ENCODE data around the gene MLXIPL. TPM values are rescaled to one million over a fixed set of nuclear protein-coding genes. Genes with fewer than 3 reads are reported as not detected.
"Not testable (repeated sequence)": the region's sequence is repeated elsewhere in the genome, so short reads cannot be mapped to it uniquely, and the experiment has no call there.

Gene MLXIPL
- total RNA-seq, 2 donors from 2014 or later, result not detected

DNA sequence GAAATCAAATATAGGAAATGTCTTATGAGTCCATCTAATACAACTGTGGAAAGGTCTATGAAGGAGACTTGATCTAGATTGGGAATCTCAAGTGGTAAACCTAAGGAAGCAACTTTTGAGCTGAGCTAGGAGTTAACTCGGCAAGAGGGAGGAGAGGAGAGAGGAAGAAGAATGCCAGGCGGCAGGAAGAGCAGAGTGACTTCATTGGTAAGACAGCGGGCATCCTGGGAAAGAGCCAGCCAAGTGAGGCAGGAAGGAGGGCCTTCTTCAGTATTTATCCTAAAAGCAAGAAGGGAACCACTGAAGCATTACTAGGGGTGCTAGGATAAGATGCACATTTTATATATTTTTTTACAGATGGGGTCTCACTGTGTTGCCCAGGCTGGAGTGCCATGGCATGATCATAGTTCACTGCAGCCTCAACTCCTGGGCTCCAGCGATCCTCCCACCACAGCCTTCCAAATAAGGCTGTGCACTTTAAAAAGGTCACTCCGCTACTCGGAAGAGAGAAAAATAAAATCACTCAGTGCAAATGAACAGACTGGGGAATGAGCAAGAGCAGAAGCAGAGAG lies 68.8 kb downstream of the MLXIPL start:
- H3K9me3 Mint-ChIP-seq, result no peaks in the 10 kb centered on the region
- H3K36me3 Mint-ChIP-seq, result peaks cover 14 to 20% of the 10 kb centered on the region in 2 donors
- no peak for ATAC-seq
- DNase-seq (ENCODE audit: low spot score in 2 of 2), result no peak
- H3K27ac Mint-ChIP-seq, result peak overlapping the region; percentile 38 to 92

DNA sequence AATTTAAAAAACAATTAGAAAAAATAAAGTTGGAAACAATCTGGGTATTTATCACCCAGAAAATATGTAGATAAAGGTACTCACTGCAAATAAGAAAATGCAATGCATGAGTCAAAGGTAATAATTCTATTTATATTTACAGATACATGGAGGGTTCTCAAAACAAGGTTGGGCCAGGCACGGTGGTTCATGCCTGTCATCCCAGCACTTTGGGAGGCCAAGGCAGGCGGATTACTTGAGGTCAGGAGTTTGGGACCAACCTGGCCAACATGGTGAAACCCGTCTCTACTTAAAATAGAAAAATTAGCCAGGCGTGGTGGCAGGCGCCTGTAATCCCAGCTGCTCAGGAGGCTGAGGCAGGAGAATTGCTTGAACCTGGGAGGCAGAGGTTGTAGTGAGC lies 74.2 kb downstream of the MLXIPL start:
- H3K9me3 Mint-ChIP-seq; H3K27ac Mint-ChIP-seq; ATAC-seq; DNase-seq (ENCODE audit: low spot score in 2 of 2): not testable (repeated sequence)
- H3K36me3 Mint-ChIP-seq, result peaks cover 5 to 11% of the 10 kb centered on the region in 2 donors

- H3K9me3 Mint-ChIP-seq, result no peaks in the 10 kb centered on the region
These were observed 75.1 kb downstream of the MLXIPL start for GRCh38 chr7:73549176-73549575.

GRCh38 chr7:73547841-73548240 lies 76.5 kb downstream of the MLXIPL start:
- no peak for ATAC-seq
- Mint-ChIP-seq H3K36me3 (peaks cover 0 to 10% of the 10 kb centered on the region in 2 donors), H3K9me3 (no peaks in the 10 kb centered on the region), H3K27ac (peak overlapping the region; percentile 51 to 79)
- DNase-seq (ENCODE audit: low spot score in 2 of 2), result no peak

More at GRCh38 chr7:73549176-73549575, 75.1 kb downstream of the MLXIPL start:
- DNase-seq (ENCODE audit: low spot score in 2 of 2) (no peak), ATAC-seq (no peak)
- H3K27ac Mint-ChIP-seq, result peak overlapping the region; percentile 24 to 52
- peaks cover 0 to 10% of the 10 kb centered on the region in 2 donors for H3K36me3 Mint-ChIP-seq

- Mint-ChIP-seq H3K36me3 (peaks cover 0 to 5% of the 10 kb centered on the region in 2 donors), H3K9me3 (no peaks in the 10 kb centered on the region)
- ATAC-seq, result no peak
These were observed 79.6 kb downstream of the MLXIPL start for GRCh38 chr7:73544678-73545077.

More at GRCh38 chr7:73544678-73545077, 79.6 kb downstream of the MLXIPL start:
- no peak overlapping the region for H3K27ac Mint-ChIP-seq
- no peak for DNase-seq (ENCODE audit: low spot score in 2 of 2)

Other genes with a start within 250 kb of the MLXIPL start
- under 1 TPM; 0.09 to 0.23 TPM for gene FZD9, start 190.7 kb downstream of the MLXIPL start, total RNA-seq
- gene BAZ1B, start 102.2 kb downstream of the MLXIPL start, total RNA-seq, result 10 to 100 TPM; 76.0 to 90.8 TPM
- gene BCL7B, start 66.8 kb downstream of the MLXIPL start, total RNA-seq, result 10 to 100 TPM; 51.5 to 60.1 TPM
- 10 to 100 TPM; 33.3 to 35.2 TPM for gene TBL2, start 45.9 kb downstream of the MLXIPL start, total RNA-seq
- gene VPS37D, start 43.3 kb upstream of the MLXIPL start, total RNA-seq, result under 1 TPM in 1 of 2 donors, not detected in 1; 0.95 TPM
- 1 to 10 TPM; 3.7 to 7.5 TPM for gene DNAJC30, start 58.9 kb upstream of the MLXIPL start, total RNA-seq
- gene BUD23, start 59.1 kb upstream of the MLXIPL start, total RNA-seq, result 10 to 100 TPM; 91.8 to 97.9 TPM
- 10 to 100 TPM in 1 of 2 donors, 1 to 10 TPM in 1; 8.8 to 14.0 TPM for gene STX1A, start 95.1 kb upstream of the MLXIPL start, total RNA-seq
- 10 to 100 TPM; 17.3 to 18.1 TPM for gene ABHD11, start 114.3 kb upstream of the MLXIPL start, total RNA-seq
- not detected for gene CLDN3, start 145.7 kb upstream of the MLXIPL start, total RNA-seq
- under 1 TPM; 0.10 to 0.57 TPM for gene CLDN4, start 206.5 kb upstream of the MLXIPL start, total RNA-seq
- 1 to 10 TPM in 1 of 2 donors, under 1 TPM in 1; 0.50 to 3.4 TPM for gene METTL27, start 218.0 kb upstream of the MLXIPL start, total RNA-seq
- gene TMEM270, start 236.6 kb upstream of the MLXIPL start, total RNA-seq, result not detected